Islet of Langerhans (tissue), 1 donor: Measurements from ENCODE around the gene AKAP9.
A peak's percentile ranks its signal among the peaks of the same experiment; 100 is the strongest.
"Not testable (repeated sequence)": the region's sequence is repeated elsewhere in the genome, so short reads cannot be mapped to it uniquely, and the experiment has no call there.

Experiments
- FAIRE-seq: peaks from one replicate; lab custom pipeline; 2011; peaks lifted over from hg19 to GRCh38; lab: Jason Lieb, UNC

The AKAP9 gene

GRCh38 chr7:92064438-92065029 lies 123.9 kb downstream of the AKAP9 start:
- FAIRE-seq = no peak

GRCh38 chr7:92071032-92071431 lies 130.4 kb downstream of the AKAP9 start:
- FAIRE-seq = no peak

DNA sequence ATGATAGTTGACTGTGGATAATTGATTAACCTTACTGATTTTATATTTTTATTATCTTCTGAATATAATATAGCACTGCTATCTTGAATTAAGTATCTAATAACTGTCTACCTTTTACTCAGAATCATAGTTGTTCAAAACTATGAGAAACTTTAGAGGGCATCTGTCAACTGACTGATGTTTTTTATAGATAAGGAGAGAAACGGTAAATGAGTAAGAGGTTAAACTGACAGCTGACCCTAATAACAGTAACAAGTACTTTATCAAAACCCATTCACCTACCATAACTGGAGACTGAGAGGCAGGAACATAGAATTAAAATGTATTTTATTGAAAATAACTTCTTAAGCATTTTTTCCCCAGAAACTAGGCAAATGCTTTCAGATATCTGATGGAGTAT lies 131.5 kb downstream of the AKAP9 start:
- no peak for FAIRE-seq

GRCh38 chr7:92072708-92073107 lies 132.0 kb downstream of the AKAP9 start:
- no peak for FAIRE-seq

- peak; percentile 13 for FAIRE-seq
Observed at GRCh38 chr7:92075455-92076158, 134.9 kb downstream of the AKAP9 start.

GRCh38 chr7:92076509-92076908 lies 135.8 kb downstream of the AKAP9 start:
- peak; percentile 27 for FAIRE-seq

- not testable (repeated sequence) for FAIRE-seq
Observed at GRCh38 chr7:92083922-92084321, 143.3 kb downstream of the AKAP9 start.

GRCh38 chr7:92088266-92088665 lies 147.6 kb downstream of the AKAP9 start:
- FAIRE-seq = no peak

- no peak for FAIRE-seq
Observed at GRCh38 chr7:92092210-92092609, 151.5 kb downstream of the AKAP9 start.

- no peak for FAIRE-seq
Observed at GRCh38 chr7:92095380-92095779, 154.7 kb downstream of the AKAP9 start.

- no peak for FAIRE-seq
Observed at GRCh38 chr7:92100534-92100933, 159.9 kb downstream of the AKAP9 start.

DNA sequence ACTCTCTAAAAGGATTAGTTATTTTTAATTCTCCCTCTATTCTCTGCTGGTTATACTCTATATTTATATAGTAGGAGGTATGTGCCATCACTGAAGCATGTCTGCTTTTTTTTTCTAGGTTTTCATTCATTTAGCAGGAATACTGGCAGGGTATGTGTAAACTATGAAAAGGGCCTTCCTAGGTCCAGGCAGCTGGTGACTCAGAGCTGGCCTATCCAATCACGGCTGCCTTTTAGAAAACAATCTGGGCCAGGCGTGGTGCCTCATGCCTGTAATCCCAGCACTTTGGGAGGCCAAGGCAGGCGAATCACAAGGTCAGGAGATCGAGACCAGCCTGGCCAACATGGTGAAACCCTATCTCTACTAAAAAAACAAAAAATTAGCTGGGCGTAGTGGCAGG lies 162.2 kb downstream of the AKAP9 start:
- not testable (repeated sequence) for FAIRE-seq

DNA sequence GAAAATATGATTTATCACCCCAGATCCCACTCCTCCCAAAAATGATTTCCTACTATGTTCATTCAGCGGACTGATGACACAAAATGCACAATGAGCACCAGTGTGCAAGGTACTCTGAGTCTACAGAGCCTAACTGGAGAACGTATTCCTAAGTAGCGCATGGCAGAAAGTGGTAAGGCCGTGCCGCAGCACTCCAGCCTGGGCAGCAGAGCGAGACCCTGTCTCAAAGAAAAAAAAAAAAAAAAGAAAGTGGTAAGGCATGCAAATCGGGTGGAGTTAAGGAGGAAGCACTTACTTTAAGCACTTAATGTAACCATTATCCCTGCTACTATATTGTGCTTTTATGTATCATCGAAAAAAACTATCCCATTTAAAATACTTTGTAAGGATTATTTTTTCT lies 168.2 kb downstream of the AKAP9 start:
- no peak for FAIRE-seq

DNA sequence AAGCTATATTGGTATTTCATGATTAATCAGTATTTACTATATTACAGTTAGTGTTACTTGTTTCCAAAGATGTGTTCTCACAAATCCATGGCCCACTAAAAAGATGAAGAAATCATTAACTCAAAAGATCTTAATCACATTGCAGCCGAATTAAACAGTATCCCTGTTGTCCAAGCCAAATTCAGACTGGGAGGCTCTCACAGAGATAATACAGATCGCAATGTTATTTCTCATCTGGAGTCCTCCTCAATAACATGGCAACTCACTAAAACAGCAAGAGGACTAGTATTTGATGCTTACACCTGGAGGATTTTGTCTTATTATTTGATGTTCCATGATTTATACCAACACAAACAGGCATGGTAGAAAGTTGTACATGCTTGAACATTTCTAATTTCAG lies 170.2 kb downstream of the AKAP9 start:
- FAIRE-seq = no peak

GRCh38 chr7:92115821-92116220 lies 175.2 kb downstream of the AKAP9 start:
- no peak for FAIRE-seq

DNA sequence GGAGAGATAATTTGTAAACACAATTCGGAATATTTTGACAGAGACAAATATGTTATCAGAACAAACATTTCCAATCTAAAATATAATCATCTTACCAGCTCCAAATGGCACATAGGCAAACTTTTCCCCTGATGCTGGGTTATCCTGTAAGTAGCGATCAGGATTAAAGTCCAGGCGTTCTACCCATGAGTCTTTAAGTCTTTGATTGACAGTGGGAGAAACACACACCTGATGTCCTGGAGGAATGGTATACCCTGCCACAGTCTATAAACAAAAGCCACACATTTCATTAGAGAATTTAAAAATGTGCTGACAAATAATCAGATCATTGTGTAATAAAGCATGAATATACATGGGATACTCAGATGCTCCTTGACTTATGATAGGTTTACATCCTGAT lies 176.3 kb downstream of the AKAP9 start:
- no peak for FAIRE-seq

DNA sequence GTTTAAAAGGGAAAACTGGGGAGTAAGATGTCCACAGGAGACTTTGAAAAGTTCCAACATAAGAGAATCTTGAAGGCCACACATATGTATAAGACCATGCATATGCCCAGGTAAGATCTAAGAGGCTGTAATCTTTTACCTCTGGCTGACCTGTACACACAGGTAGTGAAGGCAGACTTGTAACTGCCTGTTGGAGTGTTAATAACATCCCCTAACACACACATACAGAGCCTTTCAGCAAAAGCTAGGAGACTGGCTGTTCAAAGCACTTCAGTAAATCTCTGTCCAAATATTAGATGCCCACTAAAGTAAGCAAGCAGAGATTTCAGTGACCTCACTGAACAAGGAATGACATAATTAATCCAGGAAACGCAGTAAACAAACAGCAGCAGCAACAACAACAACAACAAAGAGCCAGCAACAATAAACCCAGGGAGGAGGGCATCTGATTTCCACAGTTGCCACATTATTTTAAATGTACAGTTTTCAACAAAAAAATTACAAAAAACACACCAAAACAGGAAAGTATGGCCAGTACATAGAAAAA lies 178.6 kb downstream of the AKAP9 start:
- FAIRE-seq = peak; percentile 91

- no peak for FAIRE-seq
Observed at GRCh38 chr7:92121681-92122080, 181.0 kb downstream of the AKAP9 start.

DNA sequence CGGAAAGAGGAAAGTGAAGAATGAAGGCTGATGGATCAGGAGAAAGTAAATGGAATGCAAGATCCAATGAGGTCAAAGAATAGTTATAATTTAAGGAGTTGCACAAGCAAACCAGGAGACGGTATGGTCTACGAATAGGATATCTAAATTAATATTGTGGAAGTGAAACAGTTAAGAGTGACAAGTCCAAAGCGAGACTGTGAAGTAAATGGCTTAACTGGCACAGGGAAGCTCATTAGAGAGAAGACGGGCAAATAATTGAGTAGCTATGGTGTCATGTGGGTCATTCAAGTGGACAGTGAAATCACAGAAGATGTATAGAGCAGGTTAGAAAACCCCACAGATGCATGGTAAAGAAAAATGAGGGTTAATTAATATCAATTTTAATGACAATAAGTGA lies 190.4 kb downstream of the AKAP9 start:
- FAIRE-seq = no peak

DNA sequence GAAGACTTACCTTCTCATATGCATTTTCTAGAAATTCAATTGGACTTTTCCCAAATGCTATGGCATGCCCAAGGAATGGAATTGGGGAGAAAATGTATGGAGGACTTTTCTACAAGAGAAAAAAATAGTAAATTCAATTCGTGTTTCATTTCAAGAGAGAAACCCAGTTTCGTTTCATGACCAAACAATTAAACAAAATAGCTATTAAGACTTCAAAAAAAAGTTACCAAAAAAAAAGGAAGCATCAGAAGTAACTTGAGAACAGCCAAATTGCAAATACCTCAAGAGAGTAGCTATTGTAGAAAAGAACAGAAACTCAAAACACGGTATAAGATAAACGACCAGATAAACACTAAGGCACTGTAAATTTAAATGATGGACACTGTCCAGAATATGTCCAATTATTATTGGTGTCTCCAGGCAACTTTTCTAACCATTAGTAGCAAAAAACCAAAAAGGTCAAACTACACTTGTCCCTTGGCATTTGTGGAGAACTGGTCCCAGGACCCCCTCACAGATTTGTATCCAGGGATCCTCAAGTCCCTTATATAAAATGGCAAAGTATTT lies 191.2 kb downstream of the AKAP9 start:
- no peak for FAIRE-seq

DNA sequence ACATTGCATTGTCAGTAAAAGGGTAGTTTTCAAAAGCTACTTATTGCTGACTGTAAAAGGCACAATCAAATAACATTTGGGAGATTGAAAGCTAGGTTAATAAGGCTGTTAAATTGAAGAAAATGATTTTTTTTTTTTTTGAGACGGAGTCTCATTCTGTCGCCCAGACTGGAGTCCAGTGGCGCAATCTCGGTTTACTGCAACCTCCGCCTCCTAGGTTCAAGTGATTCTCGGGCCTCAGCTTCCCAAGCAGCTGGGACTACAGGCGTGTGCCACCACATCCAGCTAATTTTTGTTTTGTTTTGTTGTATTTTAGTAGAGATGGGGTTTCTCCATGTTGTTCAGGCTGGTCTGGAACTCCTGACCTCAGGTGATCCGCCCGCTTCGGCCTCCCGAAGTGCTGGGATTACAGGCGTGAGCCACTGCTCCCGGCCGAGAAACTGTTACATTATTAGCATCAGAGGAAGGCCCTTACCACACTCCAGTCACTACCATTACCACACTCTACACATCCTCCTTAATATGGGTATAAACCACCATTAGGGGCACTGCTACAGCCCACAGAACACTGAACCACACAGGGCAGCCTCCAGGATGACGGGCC lies 192.6 kb downstream of the AKAP9 start:
- FAIRE-seq = no peak

GRCh38 chr7:92133737-92134270 lies 193.1 kb downstream of the AKAP9 start:
- FAIRE-seq = no peak
